IMR-90 (cell line): Measurements from ENCODE around the gene ADAMTS6.

Experiments
- CTCF ChIP-seq: conservative IDR thresholded peaks from 2 replicates; pipeline ENCODE4 v1.5.1; 2012; ENCODE audit warnings: mild to moderate bottlenecking, low read depth, low read length, improper control_type of control experiment
- ELK1 ChIP-seq: fragments of 150-350 bp; IDR thresholded peaks from 2 replicates; pipeline ENCODE4 v1.6.1; 2016; ENCODE audit warnings: low read depth, mild to moderate bottlenecking, low read length, moderate library complexity, borderline replicate concordance
- MXI1 ChIP-seq: IDR thresholded peaks from 2 replicates; pipeline ENCODE4 v1.6.1; 2012; ENCODE audit warnings: low read depth, mild to moderate bottlenecking, low read length, moderate library complexity, borderline replicate concordance
- POLR2A ChIP-seq: IDR thresholded peaks from 2 replicates; pipeline ENCODE4 v1.6.1; 2012; ENCODE audit warnings: mild to moderate bottlenecking, low read depth, low read length
- RFX5 ChIP-seq: IDR thresholded peaks from 2 replicates; pipeline ENCODE4 v1.8.0; 2012; ENCODE audit warnings: low read depth, mild to moderate bottlenecking, low read length, moderate library complexity
- SMC3 ChIP-seq: fragments of 150-350 bp; IDR thresholded peaks from 2 replicates; pipeline ENCODE4 v1.6.1; 2016; ENCODE audit warnings: low read depth, mild to moderate bottlenecking, antibody characterized with exemption, low read length, moderate library complexity

GRCh38 chr5:65418661-65419060, 63.1 kb downstream of the ADAMTS6 start:
- TF ChIP-seq CTCF (no peak), SMC3 (no peak), RFX5 (no peak), ELK1 (no peak), POLR2A (no peak), MXI1 (no peak)
